GM19035 (cell line): ENCODE measurements around the gene UFSP2.

Experiments used
- ATAC-seq: cut with Tn5 transposase; IDR thresholded peaks from one replicate; pipeline ENCODE4 v1.9.1; 2021; ENCODE audit not compliant: unreplicated experiment

The UFSP2 gene

GRCh38 chr4:185426960-185427688 lies 1.4 kb upstream of the UFSP2 start:
- ATAC-seq: no peak

GRCh38 chr4:185424905-185425646 lies 688 bp downstream of the UFSP2 start:
- no peak for ATAC-seq

- ATAC-seq: no peak
Measured at GRCh38 chr4:185421366-185422124, 4.2 kb downstream of the UFSP2 start.

GRCh38 chr4:185416955-185417354 lies 8.8 kb downstream of the UFSP2 start:
- no peak for ATAC-seq

GRCh38 chr4:185412412-185412811 lies 13.4 kb downstream of the UFSP2 start:
- ATAC-seq: no peak

- no peak for ATAC-seq
Measured at GRCh38 chr4:185411849-185412248, 13.9 kb downstream of the UFSP2 start.

GRCh38 chr4:185408432-185408831 lies 17.3 kb downstream of the UFSP2 start:
- no peak for ATAC-seq

GRCh38 chr4:185405296-185405999 lies 20.3 kb downstream of the UFSP2 start:
- peak; percentile 65 for ATAC-seq

GRCh38 chr4:185404031-185404430 lies 21.7 kb downstream of the UFSP2 start:
- no peak for ATAC-seq

GRCh38 chr4:185399466-185399865 lies 26.3 kb downstream of the UFSP2 start:
- ATAC-seq: no peak

GRCh38 chr4:185398618-185399017 lies 27.1 kb downstream of the UFSP2 start:
- ATAC-seq: no peak

- no peak for ATAC-seq
Measured at GRCh38 chr4:185396724-185397385, 28.9 kb downstream of the UFSP2 start, which contains the start of gene ANKRD37. Gene ANKRD37 (plus strand): TSS chr4:185396841. CDS start chr4:185396924, 83 bp downstream.

GRCh38 chr4:185395956-185396723 lies 29.6 kb downstream of the UFSP2 start:
- ATAC-seq: peak; percentile 78

GRCh38 chr4:185395238-185395955 lies 30.4 kb downstream of the UFSP2 start, which contains the start of gene LRP2BP:
Gene LRP2BP (minus strand): TSS chr4:185395924. CDS start chr4:185378186, 17,738 bp downstream.
- no peak for ATAC-seq

- no peak for ATAC-seq
Measured at GRCh38 chr4:185394568-185395237, 31.1 kb downstream of the UFSP2 start.

- ATAC-seq: no peak
Measured at GRCh38 chr4:185392156-185392555, 33.6 kb downstream of the UFSP2 start.

- no peak for ATAC-seq
Measured at GRCh38 chr4:185390941-185391340, 34.8 kb downstream of the UFSP2 start.

GRCh38 chr4:185387957-185388356 lies 37.8 kb downstream of the UFSP2 start:
- ATAC-seq: no peak
